Adipose tissue (tissue), 3 donors: ENCODE data around the gene SNTG2. TPM values are rescaled to one million over a fixed set of nuclear protein-coding genes. Genes with fewer than 3 reads are reported as not detected.
"Not testable (repeated sequence)": the region's sequence is repeated elsewhere in the genome, so short reads cannot be mapped to it uniquely, and the experiment has no call there.

Experiments used
- H3K27ac ChIP-seq: one replicate; pipeline ENCODE4 v1.5.1; 2013; ENCODE audit warnings: low read depth, low read length
- WGBS, 3 donors: extraction: QIAGEN DNeasy Blood & Tissue Kit; methylation state at CpG; one replicate each; pipeline ENCODE4 v1.1.7; 2013; 5-methylcytosine and 5-hydroxymethylcytosine counted together
- polyA plus RNA-seq, 3 donors: library from polyadenylated mRNA; stranded (reverse); fragments of 200-250 nt; gene quantifications; one replicate each; pipeline ENCODE4 v1.2.3, GENCODE V29; 2013
- donor health status: healthy with polysubstance abuse.
- donor health status: Bipolar disorder and iron deficiency.
- donor health status: healthy.

Gene SNTG2
- polyA plus RNA-seq, 3 donors = 0.56 to 2.8 (median 2.7) TPM

DNA sequence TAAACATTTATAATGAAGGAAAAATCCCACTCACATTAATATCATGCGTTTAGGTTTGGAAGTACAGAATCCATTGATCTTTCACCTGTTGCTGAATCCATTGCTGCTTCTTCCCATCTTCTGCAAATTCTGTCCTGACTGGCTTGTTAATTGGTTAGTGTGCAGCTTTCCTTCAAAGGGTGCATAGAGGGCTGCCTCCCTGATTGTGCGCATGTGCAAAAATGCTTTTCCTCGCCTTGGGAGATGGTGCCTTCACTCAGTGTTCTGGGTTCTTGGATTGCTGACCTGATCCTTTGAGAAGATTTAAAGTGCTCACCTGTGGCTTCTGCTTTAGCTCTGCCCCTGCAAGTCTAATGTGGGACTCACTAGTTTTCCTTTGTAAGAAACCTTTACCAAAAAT is 231.2 kb downstream of the SNTG2 start:
- H3K27ac ChIP-seq = no peak overlapping the region
- WGBS, 3 donors = 70 to 90% (median 72%) methylated on average over 3 of the region's 3 CpGs

- 88 to 93% (median 91%) methylated on average over 3 of the region's 3 CpGs for WGBS, 3 donors
- no peak overlapping the region for H3K27ac ChIP-seq
These were observed 232.7 kb downstream of the SNTG2 start for GRCh38 chr2:1183300-1183699.

GRCh38 chr2:1186421-1186820 is 235.8 kb downstream of the SNTG2 start:
- WGBS, 3 donors = 43 to 77% (median 47%) methylated on average over 2 of the region's 2 CpGs
- no peak overlapping the region for H3K27ac ChIP-seq

- WGBS, 3 donors = 75 to 86% (median 83%) methylated on average over 3 of the region's 3 CpGs
- H3K27ac ChIP-seq = no peak overlapping the region
These were observed 236.5 kb downstream of the SNTG2 start for GRCh38 chr2:1187189-1187588.

DNA sequence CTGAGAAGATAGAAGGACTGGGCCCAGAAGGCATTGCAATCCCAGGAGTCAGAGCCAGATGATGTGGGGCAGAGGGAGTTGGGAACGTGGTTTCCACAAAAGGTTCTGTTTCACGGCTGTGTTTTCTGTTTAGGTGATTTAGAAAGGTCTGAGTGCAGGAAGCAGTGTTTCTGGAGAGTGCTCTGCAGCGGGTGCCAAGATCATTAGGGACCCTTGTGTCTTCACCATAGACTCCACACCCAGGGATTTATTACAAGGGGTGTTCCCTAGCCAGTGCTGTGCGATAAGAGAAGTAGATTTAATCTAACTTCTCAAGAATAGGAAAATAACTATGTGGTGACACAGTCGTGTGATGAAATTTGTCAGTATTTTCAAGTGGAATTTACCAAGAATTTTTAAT is 241.5 kb downstream of the SNTG2 start:
- WGBS, 3 donors = 59 to 85% (median 61%) methylated on average over 5 of the region's 5 CpGs

DNA sequence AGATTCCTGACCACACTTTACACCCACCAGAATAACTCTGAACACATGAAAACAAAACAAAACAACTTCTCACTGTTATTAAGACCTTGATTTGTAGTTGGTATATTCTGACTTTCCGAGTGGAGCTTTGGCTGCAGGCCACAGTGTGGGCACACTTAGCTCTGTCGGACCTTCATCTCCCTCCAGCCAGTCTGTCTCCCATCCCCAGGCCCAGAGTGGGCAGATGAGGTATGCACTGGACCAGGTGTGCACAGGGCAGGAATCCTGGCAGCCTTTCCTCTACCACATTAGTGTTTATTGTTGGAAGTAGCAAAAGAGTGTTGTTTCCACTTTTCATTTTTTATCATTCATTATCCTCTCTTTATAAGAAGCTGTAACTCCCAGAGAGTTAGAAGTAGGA is 243.2 kb downstream of the SNTG2 start:
- H3K27ac ChIP-seq = no peak overlapping the region
- 70 to 82% (median 76%) methylated on average over 2 of the region's 2 CpGs for WGBS, 3 donors

More for the DNA sequence above, 241.5 kb downstream of the SNTG2 start:
- H3K27ac ChIP-seq = no peak overlapping the region

- WGBS, 3 donors = 77 to 88% (median 85%) methylated on average over 6 of the region's 6 CpGs
- H3K27ac ChIP-seq = no peak overlapping the region
These were observed 253.1 kb downstream of the SNTG2 start for GRCh38 chr2:1203772-1204171.

DNA sequence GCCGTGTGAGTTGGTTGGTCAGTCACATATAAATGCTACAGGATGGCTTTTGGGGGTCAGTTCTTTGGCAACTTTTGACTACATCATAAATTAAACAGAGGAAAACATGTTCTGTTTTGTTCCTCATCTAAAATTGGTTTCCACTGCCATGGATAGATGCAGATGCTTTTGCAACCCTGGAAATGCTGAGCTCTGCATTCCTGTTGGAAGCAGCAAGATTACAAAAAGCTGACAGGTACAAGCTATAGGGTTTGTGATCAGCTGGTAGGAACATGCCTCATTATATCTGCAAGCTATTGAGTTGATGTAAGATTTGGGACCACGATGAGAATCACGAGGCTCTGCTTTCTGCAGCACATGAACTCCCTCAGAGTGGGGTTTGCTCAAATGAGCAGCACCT is 255.2 kb downstream of the SNTG2 start:
- no peak overlapping the region for H3K27ac ChIP-seq
- WGBS, 3 donors = 74 to 87% (median 81%) methylated on average over 3 of the region's 3 CpGs

- WGBS, 3 donors = 82 to 90% (median 89%) methylated on average over 20 of the region's 20 CpGs
- no peak overlapping the region for H3K27ac ChIP-seq
These were observed 257.4 kb downstream of the SNTG2 start for GRCh38 chr2:1207962-1208510.

DNA sequence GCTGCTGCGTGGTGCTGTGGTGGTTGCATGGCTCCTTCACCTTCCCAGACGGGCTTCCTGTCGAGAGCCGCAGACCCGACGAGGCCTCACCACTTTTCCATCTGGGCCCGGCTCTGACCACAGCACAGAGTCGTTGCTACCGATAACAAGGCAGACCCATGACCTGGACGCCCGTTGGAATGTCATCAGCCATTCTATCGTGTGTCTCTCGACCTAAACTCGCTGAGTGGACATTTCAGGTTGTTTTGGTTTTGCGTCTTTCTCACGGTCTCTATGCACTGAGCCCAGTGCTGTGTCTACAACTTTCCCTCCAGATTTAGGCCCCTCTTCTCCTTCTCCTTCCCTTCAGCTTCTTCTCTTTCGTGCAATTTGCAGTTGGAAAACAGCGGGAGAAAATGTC is 257.9 kb downstream of the SNTG2 start:
- no peak overlapping the region for H3K27ac ChIP-seq
- WGBS, 3 donors = 90 to 94% (median 92%) methylated on average over 18 of the region's 18 CpGs

GRCh38 chr2:1209246-1209645 is 258.6 kb downstream of the SNTG2 start:
- 81 to 90% (median 89%) methylated on average over 4 of the region's 4 CpGs for WGBS, 3 donors
- no peak overlapping the region for H3K27ac ChIP-seq

- 86 to 92% (median 91%) methylated on average over 3 of the region's 3 CpGs for WGBS, 3 donors
- H3K27ac ChIP-seq = no peak overlapping the region
These were observed 259.1 kb downstream of the SNTG2 start for GRCh38 chr2:1209761-1210160.

- WGBS, 3 donors = 64 to 91% (median 88%) methylated on average over 3 of the region's 3 CpGs
These were observed 259.7 kb downstream of the SNTG2 start for GRCh38 chr2:1210352-1210751.

DNA sequence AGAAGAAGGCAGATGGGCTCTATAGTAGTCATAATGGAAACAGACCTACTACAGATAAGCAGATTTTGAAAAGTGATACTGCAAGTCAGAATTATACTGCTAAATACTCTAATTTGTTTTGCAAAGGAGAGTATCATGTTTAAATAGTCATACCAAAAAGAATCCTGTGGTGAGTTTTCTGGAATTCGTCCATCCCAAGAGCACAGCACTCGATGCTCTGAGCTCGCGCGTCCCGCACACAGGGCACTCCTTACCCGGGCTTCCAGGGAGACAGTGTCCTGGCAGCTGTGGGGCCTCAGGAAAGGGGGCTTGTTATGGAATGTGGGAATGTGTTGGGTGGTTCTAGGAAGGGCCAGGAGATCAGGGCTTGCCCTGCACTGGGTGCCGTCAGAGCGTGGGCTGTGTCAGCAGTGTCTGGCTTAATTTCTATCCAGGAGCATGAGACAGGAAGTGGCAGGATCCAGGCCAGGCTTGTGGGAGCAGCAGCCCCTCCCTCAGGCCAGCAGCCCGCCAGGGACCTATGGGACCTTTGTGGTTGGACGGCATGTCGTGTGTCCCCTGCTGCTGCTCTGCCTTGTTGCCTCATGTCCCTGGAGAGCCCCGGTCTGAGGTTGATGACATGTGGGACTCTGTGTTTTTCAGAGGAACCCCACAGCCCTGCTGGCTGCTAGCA is 269.4 kb downstream of the SNTG2 start:
- 53 to 84% (median 62%) methylated on average over 13 of the region's 13 CpGs for WGBS, 3 donors
- no peak overlapping the region for H3K27ac ChIP-seq

More at GRCh38 chr2:1210352-1210751, 259.7 kb downstream of the SNTG2 start:
- H3K27ac ChIP-seq = no peak overlapping the region

GRCh38 chr2:1222056-1222455 is 271.4 kb downstream of the SNTG2 start:
- 73 to 81% (median 79%) methylated on average over 6 of the region's 6 CpGs for WGBS, 3 donors

GRCh38 chr2:1223791-1224190 is 273.1 kb downstream of the SNTG2 start:
- no peak overlapping the region for H3K27ac ChIP-seq
- 89 to 95% (median 93%) methylated on average over 11 of the region's 11 CpGs for WGBS, 3 donors

More at GRCh38 chr2:1222056-1222455, 271.4 kb downstream of the SNTG2 start:
- H3K27ac ChIP-seq = no peak overlapping the region

- WGBS, 3 donors = 68 to 75% (median 73%) methylated on average over 3 of the region's 3 CpGs
- H3K27ac ChIP-seq = no peak overlapping the region
These were observed 274.3 kb downstream of the SNTG2 start for GRCh38 chr2:1224901-1225300.

DNA sequence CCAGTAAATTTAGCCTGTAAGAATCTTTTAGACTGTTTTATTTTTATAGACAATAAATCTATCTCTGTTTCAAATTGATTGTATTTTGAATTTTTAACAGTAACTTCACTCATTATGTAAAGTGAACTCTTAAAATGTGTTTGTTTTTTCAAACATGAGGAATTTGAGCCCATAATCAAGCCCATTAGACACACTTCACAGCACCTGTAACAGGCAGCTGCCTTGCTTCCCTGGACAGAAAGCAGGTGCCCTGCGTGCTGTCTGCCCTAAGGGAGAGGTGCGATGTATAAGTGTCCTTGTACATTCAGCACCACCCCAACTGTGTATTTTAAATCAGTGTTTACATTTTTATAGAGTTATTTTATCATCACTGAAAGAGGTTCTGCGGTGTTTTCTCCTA is 276.1 kb downstream of the SNTG2 start:
- WGBS, 3 donors = 49 to 95% (median 93%) methylated on average over 3 of the region's 3 CpGs
- no peak overlapping the region for H3K27ac ChIP-seq

DNA sequence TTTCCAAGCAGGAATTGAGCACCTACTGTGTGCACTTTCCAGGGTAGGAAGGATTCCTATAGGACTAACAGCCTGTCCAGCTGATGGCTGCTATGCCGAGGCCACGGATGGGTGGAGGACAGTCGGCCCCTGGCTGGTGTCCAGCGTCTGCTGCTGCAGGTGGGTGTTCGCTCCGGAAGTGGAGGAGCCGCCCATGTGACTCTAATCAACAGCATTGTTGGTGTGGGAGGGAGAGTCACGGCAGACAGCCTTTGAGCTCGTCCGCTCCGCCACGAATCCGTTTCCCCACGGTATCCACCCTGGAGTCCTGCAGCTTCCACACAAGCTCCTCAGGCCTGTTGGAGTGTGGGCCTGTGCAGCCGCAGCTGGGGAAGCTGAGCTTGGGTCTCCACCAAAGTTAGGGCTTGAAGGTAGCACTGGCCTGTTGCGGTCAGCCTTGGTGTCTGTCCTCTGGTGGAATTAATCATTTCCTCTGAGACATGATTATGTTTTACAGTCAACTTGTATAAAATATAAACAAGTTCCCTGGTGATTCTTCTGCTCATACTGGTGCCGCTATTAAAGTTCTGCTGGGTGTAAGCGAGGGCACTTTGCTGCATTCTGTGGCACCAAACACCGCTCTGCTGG is 276.7 kb downstream of the SNTG2 start:
- WGBS, 3 donors = 57 to 83% (median 67%) methylated on average over 19 of the region's 19 CpGs
- no peak overlapping the region for H3K27ac ChIP-seq

DNA sequence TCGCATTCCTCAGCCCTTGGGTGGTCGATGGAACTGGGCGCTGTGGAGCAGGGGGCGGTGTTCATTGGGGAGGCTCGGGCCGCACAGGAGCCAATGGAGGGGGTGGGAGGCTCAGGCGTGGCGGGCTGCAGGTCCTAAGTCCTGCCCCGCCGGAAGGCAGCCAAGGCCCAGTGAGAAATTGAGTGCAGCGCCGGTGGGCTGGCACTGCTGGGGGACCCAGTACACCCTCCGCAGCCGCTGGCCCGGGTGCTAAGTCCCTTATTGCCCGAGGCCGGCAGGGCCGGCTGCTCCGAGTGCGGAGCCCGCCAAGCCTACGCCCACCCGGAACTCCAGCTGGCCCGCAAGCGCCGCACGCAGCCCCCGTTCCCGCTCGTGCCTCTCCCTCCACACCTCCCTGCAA is 278.9 kb downstream of the SNTG2 start:
- 96 to 97% (median 97%) methylated on average over 17 to 30 of the region's 30 CpGs for WGBS, 3 donors
- H3K27ac ChIP-seq = not testable (repeated sequence)
